Activated gamma-delta T cell (primary cell): ENCODE data around the gene CLCNKA.
A peak's percentile ranks its signal among the peaks of the same experiment; 100 is the strongest.

ENCODE experiments used
- DNase-seq: peaks from one replicate; lab custom pipeline; 2025; lab: John Stamatoyannopoulos, UW

CLCNKA gene

GRCh38 chr1:16063226-16063829 lies 41.5 kb downstream of the CLCNKA start:
- DNase-seq: no peak

- no peak for DNase-seq
Observed at GRCh38 chr1:16063921-16064320, 42.1 kb downstream of the CLCNKA start.

- DNase-seq: no peak
Observed at GRCh38 chr1:16064536-16065268, 42.9 kb downstream of the CLCNKA start.

GRCh38 chr1:16065269-16065576 lies 43.4 kb downstream of the CLCNKA start:
- no peak for DNase-seq

GRCh38 chr1:16066245-16066644 lies 44.4 kb downstream of the CLCNKA start:
- DNase-seq: no peak

- no peak for DNase-seq
Observed at GRCh38 chr1:16067127-16067768, 45.4 kb downstream of the CLCNKA start.

- DNase-seq: no peak
Observed at GRCh38 chr1:16067933-16068332, 46.1 kb downstream of the CLCNKA start.

- no peak for DNase-seq
Observed at GRCh38 chr1:16068356-16069270, 46.8 kb downstream of the CLCNKA start.

- DNase-seq: no peak
Observed at GRCh38 chr1:16070640-16071355, 49.0 kb downstream of the CLCNKA start.

- no peak for DNase-seq
Observed at GRCh38 chr1:16071614-16072013, 49.8 kb downstream of the CLCNKA start.

GRCh38 chr1:16072095-16072494 lies 50.3 kb downstream of the CLCNKA start:
- DNase-seq: no peak

GRCh38 chr1:16072616-16073484 lies 51.0 kb downstream of the CLCNKA start:
- DNase-seq: no peak

GRCh38 chr1:16073490-16074119 lies 51.8 kb downstream of the CLCNKA start, which contains the start of gene FAM131C:
FAM131C (minus strand) TSS chr1:16073651; CDS start chr1:16073442, 209 bp downstream.
- peak; percentile 29 for DNase-seq

GRCh38 chr1:16074217-16074616 lies 52.4 kb downstream of the CLCNKA start:
- no peak for DNase-seq

- no peak for DNase-seq
Observed at GRCh38 chr1:16075337-16076030, 53.6 kb downstream of the CLCNKA start.

GRCh38 chr1:16076031-16076864 lies 54.4 kb downstream of the CLCNKA start:
- no peak for DNase-seq

- DNase-seq: no peak
Observed at GRCh38 chr1:16076865-16077238, 55.0 kb downstream of the CLCNKA start.

GRCh38 chr1:16077406-16078245 lies 55.8 kb downstream of the CLCNKA start:
- DNase-seq: no peak
